Hepatocyte (in vitro differentiated cells): ENCODE results near the gene GTF2F1. TPM values are rescaled to one million over a fixed set of nuclear protein-coding genes. Genes with fewer than 3 reads are reported as not detected.

Source experiments
- DNase-seq: peaks from one replicate; pipeline ENCODE4 v3.0.0-alpha.2; 2016; ENCODE audit warnings: low spot score
- H2AFZ ChIP-seq: fragments of 200-600 bp; sonication (generic); 2 replicates; pipeline ENCODE4 v1.6.0; 2016; ENCODE audit warnings: antibody characterized with exemption, mild to moderate bottlenecking
- H3K27ac ChIP-seq: fragments of 200-600 bp; sonication (generic); 2 replicates; pipeline ENCODE4 v1.5.1; 2016; ENCODE audit warnings: mild to moderate bottlenecking
- H3K27me3 ChIP-seq: fragments of 200-600 bp; sonication (generic); 2 replicates; pipeline ENCODE4 v1.6.1; 2016
- H3K36me3 ChIP-seq: fragments of 200-600 bp; sonication (generic); replicated peaks from 2 replicates; pipeline ENCODE4 v1.5.1; 2016; ENCODE audit warnings: low read depth; ENCODE audit not compliant: insufficient read depth
- H3K4me1 ChIP-seq: fragments of 200-600 bp; sonication (generic); 2 replicates; pipeline ENCODE4 v1.5.1; 2016; ENCODE audit warnings: mild to moderate bottlenecking, moderate library complexity; ENCODE audit not compliant: insufficient read depth
- H3K4me2 ChIP-seq: fragments of 200-600 bp; sonication (generic); 2 replicates; pipeline ENCODE4 v1.6.0; 2016
- H3K4me3 ChIP-seq: fragments of 200-600 bp; sonication (generic); 2 replicates; pipeline ENCODE4 v1.5.1; 2016; ENCODE audit warnings: mild to moderate bottlenecking
- H3K79me2 ChIP-seq: fragments of 200-600 bp; sonication (generic); 2 replicates; pipeline ENCODE4 v1.6.0; 2017; ENCODE audit warnings: mild to moderate bottlenecking
- H3K9me2 ChIP-seq: fragments of 200-600 bp; sonication (generic); replicated peaks from 2 replicates; pipeline ENCODE4 v1.6.0; 2017; ENCODE audit warnings: mild to moderate bottlenecking; ENCODE audit not compliant: insufficient read depth
- H3K9me3 ChIP-seq: fragments of 200-600 bp; sonication (generic); 2 replicates; pipeline ENCODE4 v1.5.1; 2016; ENCODE audit warnings: low read depth, mild to moderate bottlenecking
- H4K20me1 ChIP-seq: fragments of 200-600 bp; sonication (generic); 2 replicates; pipeline ENCODE4 v1.6.0; 2016; ENCODE audit warnings: mild to moderate bottlenecking; ENCODE audit not compliant: insufficient read depth, poor library complexity, severe bottlenecking
- EZH2 ChIP-seq: fragments of 200-600 bp; sonication (generic); IDR thresholded peaks from 2 replicates; pipeline ENCODE4 v1.6.1; 2016; ENCODE audit warnings: antibody characterized with exemption, mild to moderate bottlenecking, borderline replicate concordance
- EZH2phosphoT487 ChIP-seq: fragments of 200-600 bp; sonication (generic); IDR thresholded peaks from one replicate; pipeline ENCODE4 v1.6.1; 2018; ENCODE audit warnings: antibody characterized with exemption, mild to moderate bottlenecking, low read depth, moderate library complexity; ENCODE audit not compliant: unreplicated experiment, severe bottlenecking
- WGBS: methylation state at CpG from one replicate; pipeline ENCODE4 v1.1.6; 2016; ENCODE audit warnings: low lambda C conversion rate; ENCODE audit errors: missing lambda C conversion rate; 5-methylcytosine and 5-hydroxymethylcytosine counted together
- polyA plus RNA-seq: library from polyadenylated mRNA; unstranded; fragments of >200 nt; fragmentation: Nextera tagmentation; extraction: Ambion mirVana; gene quantifications from 2 replicates; pipeline ENCODE4 v1.2.1, GENCODE V29; 2016
- total RNA-seq: library from RNA; depleted of rRNA; stranded (reverse); fragments of >200 nt; gene quantifications from 2 replicates; pipeline ENCODE4 v1.2.3, GENCODE V29; 2014
- TF ChIP-seq, protein P1 (sequence below): fragments of 200-600 bp; sonication (generic); IDR thresholded peaks from 2 replicates; pipeline ENCODE4 v1.5.1; 2016; ENCODE audit warnings: antibody characterized with exemption, mild to moderate bottlenecking; ENCODE audit not compliant: poor library complexity

The GTF2F1 gene
- total and polyA plus RNA-seq, 2 experiments from 2014 or later = 44.6 to 47.5 TPM

DNA sequence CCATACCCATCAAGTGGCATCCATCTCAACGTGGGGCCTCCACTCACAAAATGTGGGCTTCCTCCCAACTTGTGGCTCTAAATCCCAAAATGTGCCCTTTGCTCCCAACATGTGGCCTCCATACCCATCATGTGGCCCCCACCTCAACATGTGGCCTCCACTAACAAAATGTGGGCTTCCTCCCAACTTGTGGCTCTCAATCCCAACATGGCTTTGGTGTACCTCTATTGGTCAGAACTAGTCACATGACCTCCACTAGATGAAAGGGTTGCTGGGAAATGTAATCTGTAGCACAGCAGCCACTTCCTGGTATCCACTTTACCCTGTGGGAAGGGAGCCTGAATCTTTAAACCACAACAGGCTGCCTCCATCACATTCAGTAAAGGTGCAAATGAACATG, 49.5 kb downstream of the GTF2F1 start:
- Histone ChIP-seq H3K9me2 (no peaks in the 10 kb centered on the region), H2AFZ (no peak overlapping the region), H4K20me1 (no peaks in the 10 kb centered on the region), H3K4me1 (no peaks in the 10 kb centered on the region), H3K4me3 (no peak overlapping the region), H3K27me3 (no peaks in the 10 kb centered on the region), H3K79me2 (no peaks in the 10 kb centered on the region), H3K4me2 (no peak overlapping the region), H3K27ac (no peak overlapping the region), H3K9me3 (no peaks in the 10 kb centered on the region), H3K36me3 (no peaks in the 10 kb centered on the region)
- WGBS = 94% methylated on average over 1 of the region's 1 CpG
- TF ChIP-seq EZH2phosphoT487 (no peak), EZH2 (no peak)
- TF ChIP-seq, protein P1, sequence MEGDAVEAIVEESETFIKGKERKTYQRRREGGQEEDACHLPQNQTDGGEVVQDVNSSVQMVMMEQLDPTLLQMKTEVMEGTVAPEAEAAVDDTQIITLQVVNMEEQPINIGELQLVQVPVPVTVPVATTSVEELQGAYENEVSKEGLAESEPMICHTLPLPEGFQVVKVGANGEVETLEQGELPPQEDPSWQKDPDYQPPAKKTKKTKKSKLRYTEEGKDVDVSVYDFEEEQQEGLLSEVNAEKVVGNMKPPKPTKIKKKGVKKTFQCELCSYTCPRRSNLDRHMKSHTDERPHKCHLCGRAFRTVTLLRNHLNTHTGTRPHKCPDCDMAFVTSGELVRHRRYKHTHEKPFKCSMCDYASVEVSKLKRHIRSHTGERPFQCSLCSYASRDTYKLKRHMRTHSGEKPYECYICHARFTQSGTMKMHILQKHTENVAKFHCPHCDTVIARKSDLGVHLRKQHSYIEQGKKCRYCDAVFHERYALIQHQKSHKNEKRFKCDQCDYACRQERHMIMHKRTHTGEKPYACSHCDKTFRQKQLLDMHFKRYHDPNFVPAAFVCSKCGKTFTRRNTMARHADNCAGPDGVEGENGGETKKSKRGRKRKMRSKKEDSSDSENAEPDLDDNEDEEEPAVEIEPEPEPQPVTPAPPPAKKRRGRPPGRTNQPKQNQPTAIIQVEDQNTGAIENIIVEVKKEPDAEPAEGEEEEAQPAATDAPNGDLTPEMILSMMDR = no peak
- no peak for DNase-seq

DNA sequence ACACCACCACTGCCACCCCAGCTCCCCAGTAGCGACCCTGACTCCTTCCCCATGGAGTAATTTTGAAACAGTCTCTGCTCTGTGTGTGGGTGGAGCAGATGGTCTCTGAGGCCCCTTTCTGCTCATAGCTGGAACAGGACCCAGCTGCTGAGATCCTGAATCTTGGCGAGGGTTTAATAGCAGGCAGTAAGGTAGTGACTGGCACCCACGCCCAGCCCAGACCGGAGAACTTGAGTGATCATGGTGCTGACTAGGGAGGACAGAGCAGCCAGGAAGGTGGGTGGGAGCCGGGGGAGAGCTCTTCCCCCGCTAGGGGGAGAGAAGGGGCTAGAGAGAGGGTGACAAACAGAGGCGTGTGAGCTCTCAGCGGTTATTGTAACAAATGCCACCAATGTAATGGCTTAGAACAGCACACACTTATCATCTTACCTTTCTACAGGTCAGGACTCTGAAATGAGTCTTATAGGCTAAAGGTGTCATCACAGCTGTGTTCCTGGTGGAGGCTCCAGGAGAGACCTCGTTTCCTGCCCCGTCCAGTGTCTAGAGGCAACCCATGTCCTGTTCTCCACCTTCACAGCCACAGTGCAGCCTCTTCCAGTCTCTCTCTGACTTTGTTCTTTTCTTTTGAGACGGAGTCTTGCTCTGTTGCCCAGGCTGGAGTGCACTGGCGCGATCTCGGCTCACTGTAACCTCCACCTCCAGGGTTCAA, 52.3 kb downstream of the GTF2F1 start:
- no peak overlapping the region for H3K27ac ChIP-seq
- no peak overlapping the region for H3K4me2 ChIP-seq
- TF ChIP-seq EZH2 = no peak
- H3K9me2 ChIP-seq = no peaks in the 10 kb centered on the region
- WGBS = 62% methylated on average over 14 of the region's 14 CpGs
- DNase-seq = no peak
- H3K4me1 ChIP-seq = no peaks in the 10 kb centered on the region
- H3K79me2 ChIP-seq = no peaks in the 10 kb centered on the region
- no peaks in the 10 kb centered on the region for H3K36me3 ChIP-seq
- H4K20me1 ChIP-seq = no peaks in the 10 kb centered on the region
- no peaks in the 10 kb centered on the region for H3K27me3 ChIP-seq
- H3K9me3 ChIP-seq = no peaks in the 10 kb centered on the region
- H2AFZ ChIP-seq = no peak overlapping the region
- no peak overlapping the region for H3K4me3 ChIP-seq

DNA sequence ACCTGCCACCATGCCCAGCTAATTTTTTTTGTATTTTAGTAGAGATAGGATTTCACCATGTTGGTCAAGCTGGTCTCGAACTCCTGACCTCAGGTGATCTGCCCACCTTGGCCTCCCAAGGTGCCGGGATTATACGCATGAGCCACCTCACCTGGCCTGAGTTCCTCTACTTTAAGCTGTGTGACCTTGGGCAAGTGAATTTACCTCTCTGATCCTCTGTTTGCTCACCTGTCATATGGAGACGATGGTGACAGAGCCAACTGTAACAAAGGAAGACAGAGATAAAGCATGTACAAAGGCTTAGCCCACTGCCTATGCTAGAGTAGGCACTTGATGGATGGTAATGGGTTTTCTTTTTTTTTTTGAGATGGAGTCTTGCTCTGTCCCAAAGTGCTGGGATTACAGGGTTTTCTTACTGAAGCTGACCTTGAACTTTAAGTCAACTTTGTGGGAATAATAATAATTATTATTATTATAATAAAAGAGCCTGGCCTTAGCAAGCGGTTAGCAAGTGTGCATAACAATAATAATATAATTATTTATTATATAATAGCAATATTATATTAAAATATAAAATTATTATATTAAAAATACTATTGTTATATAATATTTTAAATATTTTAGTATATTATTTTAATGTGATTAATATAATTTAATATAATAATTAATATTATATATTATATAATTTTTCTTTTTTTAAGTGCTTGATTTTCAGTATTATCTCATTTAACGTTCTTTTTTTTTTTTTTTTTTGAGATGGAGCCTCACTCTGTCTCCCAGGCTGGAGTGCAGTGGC, 58.3 kb downstream of the GTF2F1 start:
- no peak for TF ChIP-seq EZH2
- TF ChIP-seq, protein P1 = no peak
- no peak for TF ChIP-seq EZH2phosphoT487
- no peaks in the 10 kb centered on the region for H3K4me1 ChIP-seq
- no peaks in the 10 kb centered on the region for H3K36me3 ChIP-seq
- H2AFZ ChIP-seq = no peak overlapping the region
- WGBS = 85% methylated on average over 6 of the region's 6 CpGs
- no peaks in the 10 kb centered on the region for H3K27me3 ChIP-seq
- no peak overlapping the region for H3K4me2 ChIP-seq
- no peak overlapping the region for H3K27ac ChIP-seq
- no peaks in the 10 kb centered on the region for H3K9me3 ChIP-seq
- H3K4me3 ChIP-seq = no peak overlapping the region
- DNase-seq = no peak
- H3K79me2 ChIP-seq = no peaks in the 10 kb centered on the region
- H3K9me2 ChIP-seq = no peaks in the 10 kb centered on the region
- no peaks in the 10 kb centered on the region for H4K20me1 ChIP-seq

DNA sequence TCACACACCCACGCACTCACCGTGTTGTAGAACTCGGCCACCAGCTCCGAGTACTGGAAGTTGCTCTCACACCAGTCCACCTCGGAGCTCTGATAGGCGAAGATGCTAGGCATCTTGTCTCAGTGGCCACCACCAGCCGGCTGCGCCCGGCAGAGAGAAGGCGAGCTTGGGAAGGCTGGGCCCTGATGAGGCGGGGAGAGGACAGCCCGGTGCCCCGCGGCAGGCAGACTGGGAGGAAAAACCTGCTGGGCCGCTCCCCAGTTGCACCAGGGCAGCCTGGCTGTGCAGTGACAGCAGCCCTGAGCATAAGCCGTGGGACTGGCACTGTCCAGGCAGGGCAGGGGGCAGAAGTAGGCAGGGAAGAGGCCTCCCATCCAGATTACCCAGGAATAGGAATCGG, 59.5 kb downstream of the GTF2F1 start, which contains the start of gene ACER1:
TSS of gene ACER1 (minus strand) at position 174 of the 400 bp plus-strand sequence. CDS start at position 113, 61 bp downstream.
- no peaks in the 10 kb centered on the region for H3K36me3 ChIP-seq
- H3K79me2 ChIP-seq = no peaks in the 10 kb centered on the region
- H3K9me2 ChIP-seq = no peaks in the 10 kb centered on the region
- no peak for DNase-seq
- no peaks in the 10 kb centered on the region for H3K27me3 ChIP-seq
- no peak within 1 kb of the TSS for H3K4me2 ChIP-seq
- no peak within 1 kb of the TSS for H3K27ac ChIP-seq
- no peaks in the 10 kb centered on the region for H4K20me1 ChIP-seq
- no peak within 1 kb of the TSS for H3K4me3 ChIP-seq
- no peaks in the 10 kb centered on the region for H3K4me1 ChIP-seq
- H2AFZ ChIP-seq = no peak within 1 kb of the TSS
- H3K9me3 ChIP-seq = no peaks in the 10 kb centered on the region
- WGBS = 82% methylated on average over 17 of the region's 17 CpGs
- TF ChIP-seq EZH2phosphoT487 = no peak
- TF ChIP-seq EZH2 = no peak
- TF ChIP-seq, protein P1 = no peak
